Smooth muscle cell of the brain vasculature (primary cell): ENCODE measurements around the gene BABAM1.
A peak's percentile ranks its signal among the peaks of the same experiment; 100 is the strongest.

Experiments used
- DNase-seq: peaks from one replicate; pipeline ENCODE4 v3.0.0-alpha.2; 2012; ENCODE audit warnings: low read depth, low spot score

Gene BABAM1

GRCh38 chr19:17266975-17267788, at the start of gene BABAM1:
Gene BABAM1 (plus strand): TSS chr19:17267443. CDS start chr19:17268807, 1,364 bp downstream.
- peak; percentile 96 for DNase-seq

GRCh38 chr19:17219286-17219685, 48.0 kb upstream of the BABAM1 start:
- DNase-seq: no peak

- DNase-seq: no peak
These were observed 47.0 kb upstream of the BABAM1 start for GRCh38 chr19:17220207-17220758.

GRCh38 chr19:17225053-17225452, 42.2 kb upstream of the BABAM1 start:
- DNase-seq: no peak

- peak; percentile 95 for DNase-seq
These were observed 41.0 kb upstream of the BABAM1 start, which contains the start of gene OCEL1 for GRCh38 chr19:17226002-17226933. Gene OCEL1 (plus strand): TSS chr19:17226226. CDS start chr19:17226248, 22 bp downstream.

GRCh38 chr19:17227798-17228367, 39.4 kb upstream of the BABAM1 start:
- no peak for DNase-seq

- DNase-seq: no peak
These were observed 37.4 kb upstream of the BABAM1 start for GRCh38 chr19:17229890-17230289.

GRCh38 chr19:17232258-17232657, 35.0 kb upstream of the BABAM1 start:
- no peak for DNase-seq

- no peak for DNase-seq
These were observed 32.3 kb upstream of the BABAM1 start for GRCh38 chr19:17234911-17235299.

GRCh38 chr19:17235300-17235970, 31.8 kb upstream of the BABAM1 start:
- DNase-seq: no peak

- DNase-seq: no peak
These were observed 31.1 kb upstream of the BABAM1 start for GRCh38 chr19:17235971-17236777.

GRCh38 chr19:17236811-17237543, 30.3 kb upstream of the BABAM1 start:
- no peak for DNase-seq

- no peak for DNase-seq
These were observed 29.2 kb upstream of the BABAM1 start for GRCh38 chr19:17237747-17238706.

GRCh38 chr19:17240062-17240752, 27.0 kb upstream of the BABAM1 start:
- no peak for DNase-seq

GRCh38 chr19:17240826-17241399, 26.3 kb upstream of the BABAM1 start:
- no peak for DNase-seq

GRCh38 chr19:17242431-17243208, 24.6 kb upstream of the BABAM1 start:
- DNase-seq: no peak
